Kidney epithelial cell (primary cell): ENCODE measurements around the gene DYNC1I1. TPM values are rescaled to one million over a fixed set of nuclear protein-coding genes. Genes with fewer than 3 reads are reported as not detected.

Experiments
- DNase-seq: peaks from one replicate; pipeline ENCODE4 v3.0.0-alpha.2; 2010; ENCODE audit warnings: low read depth
- H3K27me3 ChIP-seq: 2 replicates; pipeline ENCODE4 v1.6.0; 2011; ENCODE audit warnings: low read length; ENCODE audit not compliant: control insufficient read depth, insufficient read depth
- H3K36me3 ChIP-seq: 2 replicates; pipeline ENCODE4 v1.5.1; 2011; ENCODE audit warnings: low read length; ENCODE audit not compliant: control insufficient read depth, insufficient read depth
- H3K4me3 ChIP-seq: 2 replicates; pipeline ENCODE4 v1.5.1; 2011; ENCODE audit warnings: low read depth, mild to moderate bottlenecking, control low read depth, low read length
- total RNA-seq: library from RNA; depleted of rRNA; stranded (reverse); fragments of >200 nt; gene quantifications from 2 replicates; pipeline ENCODE4 v1.2.3, GENCODE V29; 2015
- TF ChIP-seq, protein P1 (sequence below): IDR thresholded peaks from 2 replicates; pipeline ENCODE4 v1.5.1; 2011; ENCODE audit warnings: mild to moderate bottlenecking, moderate library complexity, low read length, control low read depth, inconsistent platforms; ENCODE audit not compliant: insufficient read depth, poor library complexity, severe bottlenecking

The DYNC1I1 gene
- total RNA-seq, 1 donor from 2014 or later = 0.08 TPM

- no peak for DNase-seq
These were observed 216.9 kb downstream of the DYNC1I1 start for GRCh38 chr7:95989301-95989700.

GRCh38 chr7:95993380-95993779 lies 221.0 kb downstream of the DYNC1I1 start:
- H3K36me3 ChIP-seq = no peaks in the 10 kb centered on the region
- no peak overlapping the region for H3K4me3 ChIP-seq
- no peak for DNase-seq
- TF ChIP-seq, protein P1, sequence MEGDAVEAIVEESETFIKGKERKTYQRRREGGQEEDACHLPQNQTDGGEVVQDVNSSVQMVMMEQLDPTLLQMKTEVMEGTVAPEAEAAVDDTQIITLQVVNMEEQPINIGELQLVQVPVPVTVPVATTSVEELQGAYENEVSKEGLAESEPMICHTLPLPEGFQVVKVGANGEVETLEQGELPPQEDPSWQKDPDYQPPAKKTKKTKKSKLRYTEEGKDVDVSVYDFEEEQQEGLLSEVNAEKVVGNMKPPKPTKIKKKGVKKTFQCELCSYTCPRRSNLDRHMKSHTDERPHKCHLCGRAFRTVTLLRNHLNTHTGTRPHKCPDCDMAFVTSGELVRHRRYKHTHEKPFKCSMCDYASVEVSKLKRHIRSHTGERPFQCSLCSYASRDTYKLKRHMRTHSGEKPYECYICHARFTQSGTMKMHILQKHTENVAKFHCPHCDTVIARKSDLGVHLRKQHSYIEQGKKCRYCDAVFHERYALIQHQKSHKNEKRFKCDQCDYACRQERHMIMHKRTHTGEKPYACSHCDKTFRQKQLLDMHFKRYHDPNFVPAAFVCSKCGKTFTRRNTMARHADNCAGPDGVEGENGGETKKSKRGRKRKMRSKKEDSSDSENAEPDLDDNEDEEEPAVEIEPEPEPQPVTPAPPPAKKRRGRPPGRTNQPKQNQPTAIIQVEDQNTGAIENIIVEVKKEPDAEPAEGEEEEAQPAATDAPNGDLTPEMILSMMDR = no peak
- H3K27me3 ChIP-seq = peaks cover 3% of the 10 kb centered on the region

More at GRCh38 chr7:95989301-95989700, 216.9 kb downstream of the DYNC1I1 start:
- TF ChIP-seq, protein P1 = no peak
- H3K4me3 ChIP-seq = no peak overlapping the region
- H3K36me3 ChIP-seq = no peaks in the 10 kb centered on the region
- peaks cover 3% of the 10 kb centered on the region for H3K27me3 ChIP-seq

DNA sequence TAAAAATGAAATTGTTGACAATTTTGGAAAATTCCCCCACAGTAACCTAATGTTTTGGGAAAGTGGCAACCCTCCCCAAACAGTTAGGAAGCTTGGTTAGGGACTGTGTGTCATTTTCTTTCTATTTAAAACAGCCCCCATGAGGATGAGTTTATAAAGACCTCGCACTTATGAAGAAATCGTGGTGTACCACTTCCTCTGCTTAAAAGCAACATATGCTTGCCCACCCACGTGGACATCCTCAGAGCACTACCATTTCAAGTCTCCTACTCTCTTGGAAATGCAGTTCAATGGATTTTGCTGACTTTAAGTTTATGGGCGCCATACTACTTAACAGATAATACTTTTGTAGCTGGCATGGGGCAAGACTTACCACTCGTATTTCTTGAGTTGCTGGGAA lies 223.8 kb downstream of the DYNC1I1 start:
- DNase-seq = no peak
- TF ChIP-seq, protein P1 = no peak
- Histone ChIP-seq H3K27me3 (no peaks in the 10 kb centered on the region), H3K36me3 (no peaks in the 10 kb centered on the region), H3K4me3 (no peak overlapping the region)

GRCh38 chr7:95996886-95997285 lies 224.5 kb downstream of the DYNC1I1 start:
- H3K27me3 ChIP-seq = no peaks in the 10 kb centered on the region
- no peaks in the 10 kb centered on the region for H3K36me3 ChIP-seq
- DNase-seq = no peak
- TF ChIP-seq, protein P1 = no peak
- no peak overlapping the region for H3K4me3 ChIP-seq

DNA sequence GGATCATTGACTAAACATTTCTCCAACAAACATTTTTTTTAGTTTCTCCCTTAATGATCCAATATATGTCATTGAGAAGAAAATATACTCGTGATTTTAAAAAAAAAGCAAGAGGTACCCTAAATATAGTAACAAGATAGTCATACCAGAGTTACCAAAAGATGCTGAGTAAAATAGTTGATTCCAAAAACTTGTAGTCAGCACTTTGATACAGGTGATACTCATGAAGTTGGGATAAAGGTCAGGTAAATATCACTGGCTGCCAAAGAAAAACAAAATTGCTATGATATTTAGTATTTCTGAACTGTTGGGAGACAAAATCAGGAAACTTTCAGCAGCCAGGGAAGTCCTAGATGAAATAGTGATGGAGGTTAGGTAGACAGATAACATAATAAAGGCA lies 225.3 kb downstream of the DYNC1I1 start:
- TF ChIP-seq, protein P1 = no peak
- Histone ChIP-seq H3K4me3 (no peak overlapping the region), H3K27me3 (no peaks in the 10 kb centered on the region), H3K36me3 (no peaks in the 10 kb centered on the region)
- no peak for DNase-seq

GRCh38 chr7:95999481-95999880 lies 227.1 kb downstream of the DYNC1I1 start:
- no peaks in the 10 kb centered on the region for H3K27me3 ChIP-seq
- H3K4me3 ChIP-seq = no peak overlapping the region
- TF ChIP-seq, protein P1 = no peak
- DNase-seq = no peak
- H3K36me3 ChIP-seq = no peaks in the 10 kb centered on the region
